Neural progenitor cell (in vitro differentiated cells): ENCODE data around the gene PRKCSH. TPM values are rescaled to one million over a fixed set of nuclear protein-coding genes. Genes with fewer than 3 reads are reported as not detected.
"Not testable (repeated sequence)": the region's sequence is repeated elsewhere in the genome, so short reads cannot be mapped to it uniquely, and the experiment has no call there.

Experiments
- DNase-seq: peaks from one replicate; pipeline ENCODE4 v3.0.0-alpha.2; 2016; ENCODE audit warnings: low spot score
- H2AFZ ChIP-seq: fragments of 200-600 bp; sonication (generic); replicated peaks from 2 replicates; pipeline ENCODE4 v1.6.1; 2016; ENCODE audit warnings: antibody characterized with exemption
- H3F3A ChIP-seq: fragments of 200-600 bp; sonication (generic); 2 replicates; pipeline ENCODE4 v1.6.1; 2016; ENCODE audit warnings: antibody characterized with exemption, low read depth
- H3K27ac ChIP-seq: fragments of 200-600 bp; sonication (generic); 2 replicates; pipeline ENCODE4 v1.5.1; 2016; ENCODE audit warnings: mild to moderate bottlenecking
- H3K27me3 ChIP-seq: fragments of 200-600 bp; sonication (generic); 2 replicates; pipeline ENCODE4 v1.6.1; 2016; ENCODE audit warnings: mild to moderate bottlenecking, moderate library complexity
- H3K36me3 ChIP-seq: fragments of 200-600 bp; sonication (generic); 2 replicates; pipeline ENCODE4 v1.5.1; 2016
- H3K4me1 ChIP-seq: fragments of 200-600 bp; sonication (generic); 2 replicates; pipeline ENCODE4 v1.6.1; 2016; ENCODE audit warnings: mixed run types
- H3K4me2 ChIP-seq: fragments of 200-600 bp; sonication (generic); 2 replicates; pipeline ENCODE4 v1.6.1; 2016
- H3K4me3 ChIP-seq: fragments of 200-600 bp; sonication (generic); 2 replicates; pipeline ENCODE4 v1.5.1; 2016
- H3K79me2 ChIP-seq: fragments of 200-600 bp; sonication (generic); 2 replicates; pipeline ENCODE4 v1.6.1; 2016; ENCODE audit warnings: low read depth
- H3K9ac ChIP-seq: fragments of 200-600 bp; sonication (generic); 2 replicates; pipeline ENCODE4 v1.6.1; 2016
- H3K9me3 ChIP-seq: fragments of 200-600 bp; sonication (generic); 2 replicates; pipeline ENCODE4 v1.5.1; 2016; ENCODE audit warnings: low read depth
- H4K20me1 ChIP-seq: fragments of 200-600 bp; sonication (generic); 2 replicates; pipeline ENCODE4 v1.6.1; 2016; ENCODE audit warnings: low read depth
- H3K27ac Mint-ChIP-seq: 3 replicates; pipeline ENCODE4 v1.8.0; 2021; ENCODE audit warnings: mixed read lengths
- H3K27me3 Mint-ChIP-seq: 2 replicates; pipeline ENCODE4 v1.8.0; 2022; ENCODE audit warnings: low read depth, mild to moderate bottlenecking, inconsistent platforms, moderate library complexity, mixed read lengths; ENCODE audit not compliant: insufficient read depth
- H3K36me3 Mint-ChIP-seq: 3 replicates; pipeline ENCODE4 v1.8.0; 2021; ENCODE audit warnings: mixed read lengths
- H3K4me1 Mint-ChIP-seq: 3 replicates; pipeline ENCODE4 v1.8.0; 2021; ENCODE audit warnings: mixed read lengths
- H3K4me3 Mint-ChIP-seq: 3 replicates; pipeline ENCODE4 v1.8.0; 2021; ENCODE audit warnings: mild to moderate bottlenecking, moderate library complexity, mixed read lengths
- H3K9me3 Mint-ChIP-seq: 3 replicates; pipeline ENCODE4 v1.8.0; 2020; ENCODE audit warnings: mixed read lengths
- CTCF ChIP-seq: fragments of 200-600 bp; sonication (generic); IDR thresholded peaks from 2 replicates; pipeline ENCODE4 v1.5.1; 2017; ENCODE audit warnings: antibody characterized with exemption, mild to moderate bottlenecking
- EZH2 ChIP-seq: fragments of 200-600 bp; sonication (generic); IDR thresholded peaks from 2 replicates; pipeline ENCODE4 v1.6.1; 2017; ENCODE audit warnings: antibody characterized with exemption, mild to moderate bottlenecking, moderate library complexity
- EZH2phosphoT487 ChIP-seq: fragments of 200-600 bp; sonication (generic); IDR thresholded peaks from 2 replicates; pipeline ENCODE4 v1.6.1; 2017; ENCODE audit warnings: antibody characterized with exemption
- total RNA-seq: library from RNA; depleted of rRNA; stranded (reverse); fragments of >200 nt; gene quantifications from 2 replicates; pipeline ENCODE4 v1.2.3, GENCODE V29; 2015; ENCODE audit warnings: low replicate concordance

Gene PRKCSH
- total RNA-seq, 1 donor from 2014 or later = 53.6 TPM

GRCh38 chr19:11405846-11406643 is 29.4 kb upstream of the PRKCSH start:
- Histone ChIP-seq H3F3A (no peaks in the 10 kb centered on the region), H3K27me3 (no peaks in the 10 kb centered on the region), H3K9ac (no peak overlapping the region), H3K9me3 (no peaks in the 10 kb centered on the region), H3K36me3 (no peaks in the 10 kb centered on the region), H3K4me2 (no peak overlapping the region), H2AFZ (no peak overlapping the region), H3K4me1 (no peaks in the 10 kb centered on the region), H3K27ac (no peak overlapping the region), H3K4me3 (no peak overlapping the region), H3K79me2 (no peaks in the 10 kb centered on the region), H4K20me1 (no peaks in the 10 kb centered on the region)
- Mint-ChIP-seq H3K9me3 (no peaks in the 10 kb centered on the region), H3K27me3 (peaks cover 17% of the 10 kb centered on the region), H3K36me3 (no peaks in the 10 kb centered on the region), H3K4me3 (no peak overlapping the region), H3K27ac (no peak overlapping the region), H3K4me1 (peaks cover 10% of the 10 kb centered on the region)
- no peak for TF ChIP-seq EZH2phosphoT487
- peak; percentile 32 for TF ChIP-seq CTCF
- DNase-seq = peak; percentile 46

- H3F3A ChIP-seq = not testable (repeated sequence)
Observed at GRCh38 chr19:11406703-11407236, 28.7 kb upstream of the PRKCSH start.

GRCh38 chr19:11408591-11408990 is 26.8 kb upstream of the PRKCSH start:
- no peak overlapping the region for H3K4me3 Mint-ChIP-seq
- no peak overlapping the region for H3K27ac Mint-ChIP-seq

More at GRCh38 chr19:11406703-11407236, 28.7 kb upstream of the PRKCSH start:
- not testable (repeated sequence) for H3K79me2 ChIP-seq, H3K36me3 ChIP-seq, H3K4me2 ChIP-seq, H3K27ac ChIP-seq, H3K9ac ChIP-seq, H3K4me1 ChIP-seq, H2AFZ ChIP-seq, H3K4me3 ChIP-seq, H3K9me3 Mint-ChIP-seq, DNase-seq, H3K4me3 Mint-ChIP-seq, H3K9me3 ChIP-seq, H3K36me3 Mint-ChIP-seq, H3K27me3 ChIP-seq, H3K27ac Mint-ChIP-seq, H4K20me1 ChIP-seq
- H3K27me3 Mint-ChIP-seq = peaks cover 15% of the 10 kb centered on the region
- peaks cover 10% of the 10 kb centered on the region for H3K4me1 Mint-ChIP-seq

More at GRCh38 chr19:11408591-11408990, 26.8 kb upstream of the PRKCSH start:
- peaks cover 10% of the 10 kb centered on the region for H3K4me1 Mint-ChIP-seq
- Histone ChIP-seq H3K9ac (no peak overlapping the region), H3K27me3 (no peaks in the 10 kb centered on the region), H2AFZ (no peak overlapping the region), H3K27ac (no peak overlapping the region), H3K9me3 (no peaks in the 10 kb centered on the region), H3K4me2 (no peak overlapping the region), H3K79me2 (no peaks in the 10 kb centered on the region), H3K36me3 (no peaks in the 10 kb centered on the region), H3K4me1 (no peaks in the 10 kb centered on the region), H3K4me3 (no peak overlapping the region), H4K20me1 (no peaks in the 10 kb centered on the region), H3F3A (no peaks in the 10 kb centered on the region)
- peaks cover 15% of the 10 kb centered on the region for H3K27me3 Mint-ChIP-seq
- no peaks in the 10 kb centered on the region for H3K9me3 Mint-ChIP-seq
- H3K36me3 Mint-ChIP-seq = no peaks in the 10 kb centered on the region
- no peak for TF ChIP-seq EZH2phosphoT487
- TF ChIP-seq CTCF = no peak
- no peak for TF ChIP-seq EZH2
- no peak for DNase-seq
